H1 (cell line): ENCODE results near the gene UPK2. TPM values are rescaled to one million over a fixed set of nuclear protein-coding genes. Genes with fewer than 3 reads are reported as not detected.
A peak's percentile ranks its signal among the peaks of the same experiment; 100 is the strongest.

Experiments
- ASH2L ChIP-seq: fragments of 200-600, 300-600 bp; sonication (generic); IDR thresholded peaks from one replicate; pipeline ENCODE4 v1.7.1; 2017; ENCODE audit warnings: low read length
- ATF2 ChIP-seq: IDR thresholded peaks from 2 replicates; pipeline ENCODE4 v1.6.1; 2012; ENCODE audit warnings: low read length, inconsistent platforms
- CHD2 ChIP-seq: IDR thresholded peaks from 2 replicates; pipeline ENCODE4 v1.6.1; 2012; ENCODE audit warnings: low read length, improper control_type of control experiment
- CREB1 ChIP-seq: IDR thresholded peaks from 2 replicates; pipeline ENCODE4 v1.6.1; 2012; ENCODE audit warnings: inconsistent platforms
- MAX ChIP-seq: IDR thresholded peaks from 2 replicates; pipeline ENCODE4 v1.6.1; 2012; ENCODE audit warnings: inconsistent platforms
- NANOG ChIP-seq: IDR thresholded peaks from 2 replicates; pipeline ENCODE4 v1.6.1; 2011; ENCODE audit warnings: low read length, low read depth, mild to moderate bottlenecking, inconsistent platforms; ENCODE audit not compliant: insufficient read depth, poor library complexity, severe bottlenecking
- RAD21 ChIP-seq, 2 experiments: IDR thresholded peaks in 1 of 2; conservative IDR thresholded peaks in 1 of 2; 2 replicates each; pipeline ENCODE4 v1.6.1; 2011; ENCODE audit warnings: low read depth in 2 of 2, low read length in 2 of 2, improper control_type of control experiment in 1 of 2, inconsistent platforms in 1 of 2, mild to moderate bottlenecking in 1 of 2, moderate library complexity in 1 of 2
- RFX5 ChIP-seq: IDR thresholded peaks from 2 replicates; pipeline ENCODE4 v1.6.1; 2011; ENCODE audit warnings: low read depth, low read length, improper control_type of control experiment, borderline replicate concordance
- SIN3A ChIP-seq, 2 experiments: IDR thresholded peaks in 1 of 2; conservative IDR thresholded peaks in 1 of 2; 2 replicates each; pipeline ENCODE4 v1.6.1; 2011 to 2012; ENCODE audit warnings: low read length in 2 of 2, improper control_type of control experiment in 1 of 2, low read depth in 1 of 2, mild to moderate bottlenecking in 1 of 2
- SP2 ChIP-seq: IDR thresholded peaks from 2 replicates; pipeline ENCODE4 v1.6.1; 2012; ENCODE audit warnings: mild to moderate bottlenecking, low read length, inconsistent platforms
- polyA plus RNA-seq, 7 experiments: library from polyadenylated mRNA; depleted of rRNA in 3 of 7; stranded (reverse) in 5 of 7; unstranded in 2 of 7; fragments of >200 nt in 5 of 7; fragments of 200-250 nt in 2 of 7; gene quantifications; 1 replicate in 5 of 7; 2 replicates in 1 of 7; 4 replicates in 1 of 7; pipeline versions ENCODE4 v1.2.1 to v1.2.3, GENCODE V29; 2011 to 2013; ENCODE audit warnings: missing spikeins in 2 of 7, mixed read lengths in 2 of 7
- total RNA-seq: library from RNA; stranded (reverse); fragmentation: NEBNext Ultra II Directional; extraction: Animal tissue kit (Norgen Biotek cat#: 25700); gene quantifications from 2 replicates; pipeline ENCODE4 v1.2.1, GENCODE V29; 2021

Gene UPK2
- total and polyA plus RNA-seq, 2 of the 8 experiments (the other 6 are each of a cell fraction or from before 2014, with no cell fraction given), result 0.76 TPM; not detected in 1

GRCh38 chr11:118907051-118908042, 48.8 kb upstream of the UPK2 start (continued):
- no peak for TF ChIP-seq MAX
- TF ChIP-seq ATF2, result peak; percentile 93
- no peak for TF ChIP-seq SP2
- TF ChIP-seq RFX5, result no peak
- peak in 1 of 2 experiments; percentile 77; a peak in 1 of 4 replicates for TF ChIP-seq SIN3A (conservative IDR thresholded peaks at IDR 0.05 in 1 of 2, IDR thresholded peaks at IDR 0.05 in 1 of 2; ENCODE audit: low read depth in 1 of 2, low read length in 2 of 2)
- TF ChIP-seq NANOG, result no peak
- peak; percentile 98 to 100 for TF ChIP-seq RAD21 (IDR thresholded peaks at IDR 0.05 in 1 of 2, conservative IDR thresholded peaks at IDR 0.05 in 1 of 2; ENCODE audit: low read depth in 2 of 2, low read length in 2 of 2)
- TF ChIP-seq ASH2L, result peak; percentile 46
- no peak for TF ChIP-seq CHD2
- peak; percentile 76 for TF ChIP-seq CREB1
- TF ChIP-seq, all 59 proteins: peak for 12
